K562 (cell line): ENCODE measurements around the gene ADGRB3. TPM values are rescaled to one million over a fixed set of nuclear protein-coding genes. Genes with fewer than 3 reads are reported as not detected.

ENCODE experiments used
- ATAC-seq: fragments of 200-7000 bp; cut with Tn5 transposase; 3 replicates; pipeline ENCODE4 v1.9.1; 2020; ENCODE audit warnings: moderate library complexity
- BruUV-seq: library from RNA; stranded (reverse); fragments of 400-500 nt; replicated peaks from 2 replicates; lab custom pipeline; 2021; lab: Mats Ljungman, UMichigan
- CTCF ChIA-PET: fragments of 300-600 bp; formaldehyde crosslinking; extraction: SDS; loops from one replicate; lab custom pipeline; 2021; ENCODE audit warnings: low intra/inter-chr PET ratio; lab: Yijun Ruan, JAX
- POLR2A ChIA-PET: fragments of 300-600, 350-650 bp; sonication (Branson Sonifier 250); formaldehyde crosslinking; extraction: SDS; loops from one replicate; lab custom pipeline; 2021; ENCODE audit warnings: antibody characterized with exemption, inconsistent platforms; lab: Yijun Ruan, JAX
- DNase-seq, 4 experiments: peaks; one replicate each; pipeline versions ENCODE4 v3.0.0 to v3.0.0-alpha.2; 2011 to 2018; ENCODE audit warnings: low spot score in 3 of 4, mixed read lengths in 3 of 4; ENCODE audit errors: extremely low read depth in 1 of 4
- FAIRE-seq: peaks from 2 replicates; lab custom pipeline; 2011; peaks lifted over from hg19 to GRCh38; lab: Jason Lieb, UNC
- H2AFZ ChIP-seq: 2 replicates; pipeline ENCODE4 v1.6.0; 2011; ENCODE audit warnings: low read depth, low read length, control low read depth, inconsistent platforms
- H3K27ac ChIP-seq: fragments of 200-600 bp; 3 replicates; pipeline ENCODE4 v1.8.0; 2011; ENCODE audit warnings: low read depth, mild to moderate bottlenecking, control low read depth, inconsistent platforms, low read length, moderate library complexity, mixed read lengths; ENCODE audit errors: extremely low read depth
- H3K27me3 ChIP-seq, 2 experiments: fragments of 300-600 bp in 1 of 2; 2 replicates in 1 of 2; 3 replicates in 1 of 2; pipeline versions ENCODE4 v1.6.0 to v1.8.0; 2011; ENCODE audit warnings: inconsistent platforms in 2 of 2, low read length in 2 of 2, mild to moderate bottlenecking in 1 of 2, mixed read lengths in 1 of 2, moderate library complexity in 1 of 2; ENCODE audit not compliant: control insufficient read depth in 2 of 2, insufficient read depth in 2 of 2
- H3K36me3 ChIP-seq: fragments of 300-600 bp; 3 replicates; pipeline ENCODE4 v1.8.0; 2011; ENCODE audit warnings: mild to moderate bottlenecking, low read length, inconsistent platforms; ENCODE audit not compliant: control insufficient read depth, insufficient read depth
- H3K4me1 ChIP-seq, 2 experiments: fragments of 200-600 bp in 1 of 2; replicated peaks in 1 of 2; 2 replicates in 1 of 2; 3 replicates in 1 of 2; pipeline versions ENCODE4 v1.5.1 to v1.8.0; 2011; ENCODE audit warnings: inconsistent platforms in 2 of 2, low read length in 2 of 2, mild to moderate bottlenecking in 1 of 2, mixed read lengths in 1 of 2, moderate library complexity in 1 of 2; ENCODE audit not compliant: control insufficient read depth in 2 of 2, insufficient read depth in 2 of 2
- H3K4me2 ChIP-seq: 2 replicates; pipeline ENCODE4 v1.6.1; 2011; ENCODE audit warnings: low read length, control low read depth, inconsistent platforms, mixed read lengths; ENCODE audit not compliant: insufficient read depth
- H3K4me3 ChIP-seq: fragments of 200-600 bp; sonication (generic), shearing (Covaris generic); 2 replicates; pipeline ENCODE4 v1.5.1; 2016; ENCODE audit warnings: control low read depth, inconsistent platforms
- H3K79me2 ChIP-seq: fragments of 200-600 bp; 3 replicates; pipeline ENCODE4 v1.8.0; 2011; ENCODE audit warnings: low read length, inconsistent platforms; ENCODE audit not compliant: control insufficient read depth, insufficient read depth
- H3K9ac ChIP-seq, 2 experiments: 2 replicates each; pipeline versions ENCODE4 v1.6.0 to v1.6.1; 2011; ENCODE audit warnings: low read depth in 2 of 2, low read length in 2 of 2, control low read depth in 1 of 2, inconsistent platforms in 1 of 2, mild to moderate bottlenecking in 1 of 2, mixed read lengths in 1 of 2; ENCODE audit not compliant: insufficient read depth in 1 of 2
- H3K9me1 ChIP-seq: one replicate; pipeline ENCODE4 v1.6.0; 2011; ENCODE audit warnings: inconsistent platforms, mild to moderate bottlenecking, low read length, moderate library complexity; ENCODE audit not compliant: control insufficient read depth, insufficient read depth
- H3K9me3 ChIP-seq: replicated peaks from 2 replicates; pipeline ENCODE4 v1.5.1; 2011; ENCODE audit warnings: low read depth, low read length, inconsistent platforms; ENCODE audit not compliant: control insufficient read depth, insufficient read depth
- H4K20me1 ChIP-seq: replicated peaks from 2 replicates; pipeline ENCODE4 v1.6.1; 2011; ENCODE audit warnings: low read length, inconsistent platforms, mixed read lengths; ENCODE audit not compliant: control insufficient read depth, insufficient read depth
- CEBPB ChIP-seq: fragments of 450-650 bp; IDR thresholded peaks from 2 replicates; pipeline ENCODE4 v1.6.1; 2016; ENCODE audit warnings: missing genetic modification characterization, missing compliant biosample characterization
- PHF20 ChIP-seq: fragments of 450-650 bp; IDR thresholded peaks from 2 replicates; pipeline ENCODE4 v1.6.1; 2018; ENCODE audit not compliant: partially characterized antibody
- in situ Hi-C: fragments of 300-500 bp; cut with MboI; formaldehyde crosslinking; loops from 4 replicates; pipeline ENCODE4 v1.15.0; 2018; ENCODE audit warnings: inconsistent platforms, mixed read lengths
- intact Hi-C: fragments of 100-400 bp; cut with micrococcal nuclease; formaldehyde crosslinking; loops from 2 replicates; pipeline ENCODE4 v1.14.2; 2022
- polyA plus RNA-seq, 8 experiments: library from polyadenylated mRNA; depleted of rRNA in 4 of 8; stranded (reverse) in 5 of 8; unstranded in 3 of 8; fragments of >200 nt; fragmentation: Nextera tagmentation in 2 of 8; fragmentation: Illumina TruSeq in 1 of 8; extraction: Ambion mirVana in 2 of 8; extraction: Trizol in 1 of 8; gene quantifications; 2 replicates each; pipeline versions ENCODE4 v1.2.1 to v1.2.3, GENCODE V29; 2011 to 2014; ENCODE audit warnings: inconsistent platforms in 1 of 8, missing spikeins in 1 of 8
- total RNA-seq, 7 experiments: library from RNA; depleted of rRNA in 6 of 7; stranded (reverse); fragments of >200 nt in 6 of 7; fragmentation: Illumina TruSeq in 2 of 7; extraction: Trizol in 2 of 7; gene quantifications; 2 replicates each; pipeline versions ENCODE4 v1.2.1 to v1.2.3, GENCODE V29; 2011 to 2021; ENCODE audit warnings: low replicate concordance in 1 of 7
- TF ChIP-seq, protein P1 (sequence below): fragments of 450-650 bp; IDR thresholded peaks from 2 replicates; pipeline ENCODE4 v1.6.1; 2016

The ADGRB3 gene
- total and polyA plus RNA-seq, 9 of the 15 experiments (the other 6 are each of a cell fraction or from before 2014, with no cell fraction given) = 0.90 to 7.8 (median 2.4) TPM

DNA sequence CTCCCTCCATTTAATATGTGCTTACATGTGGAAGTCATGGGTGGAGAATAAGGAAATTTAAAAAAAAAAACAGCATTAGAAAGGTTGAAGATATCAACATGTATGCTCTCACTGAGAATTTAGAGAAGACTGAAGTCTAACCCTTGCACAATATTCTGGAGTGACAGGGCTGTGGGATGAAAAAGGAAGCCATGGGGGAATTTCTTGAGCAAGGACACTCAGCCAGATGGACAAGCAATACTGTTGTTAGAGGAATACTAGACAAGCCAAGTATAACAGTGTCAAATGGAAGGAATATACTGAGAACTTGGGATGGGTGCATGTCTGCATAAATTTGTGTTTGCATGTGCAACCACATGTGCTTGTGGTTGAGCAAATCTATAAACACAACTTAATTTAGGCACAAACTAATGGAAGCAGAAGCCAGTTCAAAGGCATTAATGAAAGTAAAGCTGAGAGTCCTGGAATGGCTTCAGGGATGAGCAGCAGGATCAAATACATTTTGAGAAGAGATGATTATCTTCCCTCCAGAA, 119.7 kb downstream of the ADGRB3 start:
- DNase-seq = no peak
- TF ChIP-seq PHF20 (no peak), CEBPB (tag) (peak; percentile 21; the same call in 1 of the 2 replicates)
- TF ChIP-seq, protein P1, sequence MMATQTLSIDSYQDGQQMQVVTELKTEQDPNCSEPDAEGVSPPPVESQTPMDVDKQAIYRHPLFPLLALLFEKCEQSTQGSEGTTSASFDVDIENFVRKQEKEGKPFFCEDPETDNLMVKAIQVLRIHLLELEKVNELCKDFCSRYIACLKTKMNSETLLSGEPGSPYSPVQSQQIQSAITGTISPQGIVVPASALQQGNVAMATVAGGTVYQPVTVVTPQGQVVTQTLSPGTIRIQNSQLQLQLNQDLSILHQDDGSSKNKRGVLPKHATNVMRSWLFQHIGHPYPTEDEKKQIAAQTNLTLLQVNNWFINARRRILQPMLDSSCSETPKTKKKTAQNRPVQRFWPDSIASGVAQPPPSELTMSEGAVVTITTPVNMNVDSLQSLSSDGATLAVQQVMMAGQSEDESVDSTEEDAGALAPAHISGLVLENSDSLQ = 0 out of 2 replicates have a peak, but pooled peaks have one; percentile 11
- Histone ChIP-seq H3K4me2 (no peak overlapping the region), H2AFZ (no peak overlapping the region), H4K20me1 (no peaks in the 10 kb centered on the region), H3K9me1 (no peaks in the 10 kb centered on the region), H3K4me1 (peaks cover 0 to 16% of the 10 kb centered on the region in 2 experiments; a peak in 1 of 5 replicates), H3K36me3 (no peaks in the 10 kb centered on the region), H3K79me2 (0 out of 3 replicates have a peak, but pooled peaks cover 2% of the 10 kb centered on the region), H3K9ac (no peak overlapping the region), H3K4me3 (no peak overlapping the region), H3K9me3 (no peaks in the 10 kb centered on the region), H3K27me3 (no peaks in the 10 kb centered on the region), H3K27ac (no peak overlapping the region)
- CTCF ChIA-PET = no interaction called here
- intact Hi-C loops (no loop called here), in situ Hi-C loops (loop anchor here (5.0 kb wide), 1 partner anchor 102 kb away; no protein-coding TSS in a partner anchor)
- POLR2A ChIA-PET = interaction anchor here (0.8 to 1.4 kb wide), 2 partner anchors 9 to 12 kb away, joined by 3 to 4 read pairs; no protein-coding TSS in a partner anchor
- no peak for ATAC-seq
- no peak for FAIRE-seq
- no TSS peak for BruUV-seq
